Lung (tissue), 12 donors: ENCODE data around the gene CCR5. TPM values are rescaled to one million over a fixed set of nuclear protein-coding genes. Genes with fewer than 3 reads are reported as not detected.
"Not testable (repeated sequence)": the region's sequence is repeated elsewhere in the genome, so short reads cannot be mapped to it uniquely, and the experiment has no call there.

ENCODE experiments used
- ATAC-seq: fragments of 200-7000 bp; cut with Tn5 transposase; one replicate; pipeline ENCODE4 v1.9.1; 2020; ENCODE audit warnings: moderate number of reproducible peaks; ENCODE audit not compliant: insufficient read depth, low FRiP score
- DNase-seq, 3 donors: peaks; one replicate each; pipeline ENCODE4 v3.0.0-alpha.2; 2013 to 2017
- H3K27ac ChIP-seq, 2 donors: one replicate each; pipeline ENCODE4 v1.5.1; 2013; ENCODE audit warnings: mild to moderate bottlenecking in 2 of 2, moderate library complexity in 2 of 2, control low read depth in 1 of 2, inconsistent platforms in 1 of 2, low read depth in 1 of 2, low read length in 1 of 2
- H3K27me3 ChIP-seq, 3 donors: one replicate each; pipeline ENCODE4 v1.5.1; 2013; ENCODE audit warnings: low read length in 2 of 3; ENCODE audit not compliant: control insufficient read depth in 3 of 3, insufficient read depth in 3 of 3
- H3K36me3 ChIP-seq, 4 donors: one replicate each; pipeline ENCODE4 v1.5.1; 2013; ENCODE audit warnings: low read length in 4 of 4, mild to moderate bottlenecking in 1 of 4, moderate library complexity in 1 of 4; ENCODE audit not compliant: control insufficient read depth in 4 of 4, insufficient read depth in 4 of 4
- H3K4me1 ChIP-seq, 5 donors: one replicate each; pipeline ENCODE4 v1.5.1; 2013; ENCODE audit warnings: low read length in 5 of 5, mild to moderate bottlenecking in 2 of 5, moderate library complexity in 1 of 5; ENCODE audit not compliant: control insufficient read depth in 5 of 5, insufficient read depth in 5 of 5
- H3K4me3 ChIP-seq: one replicate; pipeline ENCODE4 v1.5.1; 2013; ENCODE audit warnings: mild to moderate bottlenecking, control low read depth, moderate library complexity
- H3K9ac ChIP-seq, 2 donors: one replicate each; pipeline ENCODE4 v1.5.1; 2013; ENCODE audit warnings: low read length in 2 of 2, control low read depth in 1 of 2; ENCODE audit not compliant: insufficient read depth in 1 of 2
- H3K9me3 ChIP-seq, 4 donors: one replicate each; pipeline ENCODE4 v1.5.1; 2013; ENCODE audit warnings: low read length in 3 of 4, mild to moderate bottlenecking in 1 of 4, moderate library complexity in 1 of 4; ENCODE audit not compliant: control insufficient read depth in 4 of 4, insufficient read depth in 3 of 4
- WGBS, 2 donors: extraction: QIAGEN DNeasy Blood & Tissue Kit; methylation state at CpG; one replicate each; pipeline ENCODE4 v1.1.7; 2013; 5-methylcytosine and 5-hydroxymethylcytosine counted together
- polyA plus RNA-seq, 2 donors: library from polyadenylated mRNA; stranded (reverse); fragments of 200-250 nt; gene quantifications; one replicate each; pipeline ENCODE4 v1.2.1, GENCODE V29; 2013
- total RNA-seq, 2 donors: library from RNA; depleted of rRNA in 1 of 2; stranded (reverse); fragments of >200 nt in 1 of 2; gene quantifications; one replicate each; pipeline ENCODE4 v1.2.1, GENCODE V29; 2014 to 2021
- TF ChIP-seq, protein P1 (sequence below): IDR thresholded peaks from 2 replicates; pipeline ENCODE4 v1.5.1; 2012; ENCODE audit warnings: mild to moderate bottlenecking; ENCODE audit errors: control extremely low read depth, extremely low read depth
- donor health status: control.
- donor health status: control.
- donor health status: Bipolar disorder and iron deficiency.
- donor health status: healthy.
- donor health status: DM: yes; HTN: yes; CAD: no.

The CCR5 gene
- total and polyA plus RNA-seq, 4 donors = 2.2 to 16.6 (median 3.6) TPM

DNA sequence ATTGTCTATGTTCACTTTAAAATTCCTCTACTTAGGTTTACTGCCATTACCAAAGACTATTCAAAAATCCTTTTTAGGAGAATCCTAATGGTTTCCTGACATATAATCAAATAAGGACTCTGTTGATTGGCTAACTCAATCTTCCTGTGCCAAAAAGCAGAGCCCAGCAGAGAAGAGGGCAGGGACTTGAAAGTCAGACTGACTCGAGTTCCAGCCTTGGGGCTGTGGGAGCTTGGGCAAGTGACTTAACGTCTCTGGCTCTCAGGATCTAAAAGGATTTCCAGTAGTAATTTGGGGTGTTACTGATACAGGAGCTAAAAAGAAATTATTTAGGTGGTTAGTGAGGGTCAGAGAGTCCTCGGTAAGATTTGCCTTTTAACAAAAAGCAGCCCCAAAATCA is 10.9 kb downstream of the CCR5 start:
- no peak overlapping the region for H3K4me3 ChIP-seq
- no peak for ATAC-seq
- H3K4me1 ChIP-seq = peaks cover 0 to 48% (median 15%) of the 10 kb centered on the region in 5 donors
- peak in 2 of 3 donors; percentile 41 to 55 for DNase-seq
- no peaks in the 10 kb centered on the region for H3K36me3 ChIP-seq
- no peaks in the 10 kb centered on the region for H3K27me3 ChIP-seq
- TF ChIP-seq, protein P1, sequence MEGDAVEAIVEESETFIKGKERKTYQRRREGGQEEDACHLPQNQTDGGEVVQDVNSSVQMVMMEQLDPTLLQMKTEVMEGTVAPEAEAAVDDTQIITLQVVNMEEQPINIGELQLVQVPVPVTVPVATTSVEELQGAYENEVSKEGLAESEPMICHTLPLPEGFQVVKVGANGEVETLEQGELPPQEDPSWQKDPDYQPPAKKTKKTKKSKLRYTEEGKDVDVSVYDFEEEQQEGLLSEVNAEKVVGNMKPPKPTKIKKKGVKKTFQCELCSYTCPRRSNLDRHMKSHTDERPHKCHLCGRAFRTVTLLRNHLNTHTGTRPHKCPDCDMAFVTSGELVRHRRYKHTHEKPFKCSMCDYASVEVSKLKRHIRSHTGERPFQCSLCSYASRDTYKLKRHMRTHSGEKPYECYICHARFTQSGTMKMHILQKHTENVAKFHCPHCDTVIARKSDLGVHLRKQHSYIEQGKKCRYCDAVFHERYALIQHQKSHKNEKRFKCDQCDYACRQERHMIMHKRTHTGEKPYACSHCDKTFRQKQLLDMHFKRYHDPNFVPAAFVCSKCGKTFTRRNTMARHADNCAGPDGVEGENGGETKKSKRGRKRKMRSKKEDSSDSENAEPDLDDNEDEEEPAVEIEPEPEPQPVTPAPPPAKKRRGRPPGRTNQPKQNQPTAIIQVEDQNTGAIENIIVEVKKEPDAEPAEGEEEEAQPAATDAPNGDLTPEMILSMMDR = no peak
- no peak overlapping the region for H3K9ac ChIP-seq
- H3K27ac ChIP-seq = no peak overlapping the region
- 47 to 67% methylated on average over 3 of the region's 3 CpGs for WGBS, 2 donors
- H3K9me3 ChIP-seq = no peaks in the 10 kb centered on the region

DNA sequence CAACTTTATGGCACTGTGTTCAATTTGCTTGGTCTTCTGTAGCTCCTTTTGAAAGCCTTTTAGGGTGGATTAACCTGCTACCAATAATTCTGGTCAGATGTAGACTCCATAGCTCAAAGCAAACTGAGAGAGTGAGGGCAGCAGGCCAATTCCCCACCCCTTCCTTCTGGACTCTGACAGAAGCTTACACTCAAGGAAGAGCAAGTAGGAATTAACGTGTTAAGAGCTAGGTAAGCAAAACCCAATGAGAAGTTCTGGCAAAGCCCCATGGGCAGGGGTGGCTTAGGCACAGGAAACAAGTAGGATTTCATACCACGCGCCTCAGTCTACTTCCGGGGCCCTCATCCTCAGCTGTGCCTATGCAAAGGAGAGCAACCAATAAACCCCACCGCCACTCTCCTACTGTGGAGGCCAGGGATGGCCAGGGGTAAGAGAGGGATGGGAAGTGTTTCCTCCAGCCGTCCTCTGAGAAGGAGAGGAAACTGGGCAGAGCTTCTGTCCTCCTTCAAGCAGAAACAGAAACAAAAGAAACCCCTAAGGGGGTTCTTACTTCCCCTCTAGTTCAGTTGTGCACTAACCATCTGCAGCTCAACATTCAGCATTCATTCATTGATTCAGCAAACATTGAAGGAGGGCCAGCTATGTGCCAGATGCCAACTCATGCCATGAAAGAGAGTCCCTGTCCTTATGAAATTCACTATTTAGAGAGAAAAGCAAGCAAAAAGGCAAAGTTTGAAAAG is 12.6 kb downstream of the CCR5 start:
- Histone ChIP-seq H3K4me1 (peaks cover 0 to 45% (median 15%) of the 10 kb centered on the region in 5 donors), H3K27me3 (no peaks in the 10 kb centered on the region), H3K36me3 (no peaks in the 10 kb centered on the region), H3K9ac (no peak overlapping the region), H3K4me3 (no peak overlapping the region), H3K27ac (peak overlapping the region in 1 of 2 donors; percentile 67), H3K9me3 (no peaks in the 10 kb centered on the region)
- 34 to 44% methylated on average over 6 of the region's 6 CpGs for WGBS, 2 donors
- ATAC-seq (no peak), DNase-seq (peak in 2 of 3 donors; percentile 34 to 69)
- TF ChIP-seq, protein P1 = no peak

DNA sequence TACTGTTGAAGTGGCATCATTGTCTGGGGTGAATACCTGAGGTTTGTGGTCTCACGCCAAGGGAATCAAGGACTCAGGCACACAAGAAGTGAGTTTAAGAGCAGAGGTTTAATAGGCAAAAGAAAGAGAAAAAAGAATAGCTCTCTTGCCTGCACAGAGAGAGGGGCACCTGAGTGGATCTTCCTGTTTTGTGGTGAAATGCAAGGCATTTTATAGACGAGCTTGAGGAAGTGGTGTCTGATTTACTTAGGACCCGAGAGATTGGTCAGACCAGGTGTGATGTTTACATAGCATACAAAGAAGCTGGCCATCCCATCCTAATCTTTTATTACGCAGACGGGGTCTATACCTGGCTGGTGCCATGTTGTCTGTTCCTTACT is 13.2 kb downstream of the CCR5 start:
- no peaks in the 10 kb centered on the region for H3K36me3 ChIP-seq
- TF ChIP-seq, protein P1 = no peak
- no peak overlapping the region for H3K9ac ChIP-seq
- H3K27ac ChIP-seq = peak overlapping the region in 1 of 2 donors; percentile 67
- H3K27me3 ChIP-seq = no peaks in the 10 kb centered on the region
- no peak for ATAC-seq
- DNase-seq = peak in 1 of 3 donors; percentile 48
- WGBS, 2 donors = 49 to 52% methylated on average over 5 of the region's 5 CpGs
- H3K4me3 ChIP-seq = no peak overlapping the region
- H3K4me1 ChIP-seq = peaks cover 0 to 44% (median 15%) of the 10 kb centered on the region in 5 donors
- H3K9me3 ChIP-seq = no peaks in the 10 kb centered on the region

DNA sequence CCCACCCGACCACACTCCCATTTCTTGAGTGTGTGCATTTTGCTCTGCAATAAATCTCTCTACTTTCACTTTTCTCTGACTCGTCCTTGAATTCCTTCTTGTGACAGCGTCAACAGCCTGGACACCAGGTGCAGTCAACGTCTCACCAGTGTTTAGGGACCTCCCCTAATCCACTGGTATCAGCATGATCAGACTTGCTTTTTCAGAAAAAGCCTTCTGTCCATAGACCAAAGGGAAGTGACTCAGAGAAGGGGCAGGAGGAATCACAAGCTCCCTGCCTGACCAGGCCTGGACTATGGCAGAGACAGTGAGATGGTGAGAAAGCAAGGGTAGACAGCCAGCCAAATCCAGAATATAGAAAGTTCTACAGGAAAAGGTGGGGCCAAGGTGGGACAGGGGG is 15.5 kb downstream of the CCR5 start:
- no peak overlapping the region for H3K27ac ChIP-seq
- no peak overlapping the region for H3K9ac ChIP-seq
- H3K9me3 ChIP-seq = no peaks in the 10 kb centered on the region
- H3K27me3 ChIP-seq = no peaks in the 10 kb centered on the region
- H3K4me1 ChIP-seq = peaks cover 0 to 30% (median 10%) of the 10 kb centered on the region in 5 donors
- H3K36me3 ChIP-seq = no peaks in the 10 kb centered on the region
- no peak overlapping the region for H3K4me3 ChIP-seq
- no peak for ATAC-seq
- DNase-seq = no peak
- WGBS, 2 donors = 28% methylated on average over 4 of the region's 4 CpGs
- TF ChIP-seq, protein P1 = no peak

DNA sequence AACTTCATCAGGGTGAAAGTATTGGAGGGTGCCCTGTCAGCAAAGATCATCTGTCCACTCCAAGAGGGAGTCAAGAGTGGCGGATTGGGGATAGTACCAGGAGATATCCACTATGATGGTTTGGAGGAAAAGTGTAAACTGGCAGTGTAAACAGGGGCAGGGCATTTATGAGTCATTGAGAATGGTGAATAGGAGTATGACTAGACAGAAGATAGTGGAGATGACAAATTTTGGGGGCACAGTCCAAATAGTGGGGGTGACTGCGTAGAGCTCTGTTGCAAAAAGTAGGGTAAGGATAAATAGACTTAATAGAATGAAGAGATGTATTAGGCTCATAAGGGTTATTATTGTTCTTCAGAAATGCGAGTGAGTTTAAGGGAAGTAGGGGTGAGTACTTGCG is 18.1 kb downstream of the CCR5 start:
- H3K9ac ChIP-seq, H3K27ac ChIP-seq, H3K4me1 ChIP-seq, H3K27me3 ChIP-seq, H3K36me3 ChIP-seq, DNase-seq, H3K9me3 ChIP-seq, H3K4me3 ChIP-seq, ATAC-seq: not testable (repeated sequence)
- WGBS, 2 donors = 84 to 91% methylated on average over 4 of the region's 4 CpGs
